Lower leg skin (tissue), 4 donors: ENCODE measurements around the gene DHX8. TPM values are rescaled to one million over a fixed set of nuclear protein-coding genes. Genes with fewer than 3 reads are reported as not detected.
"Not testable (repeated sequence)": the region's sequence is repeated elsewhere in the genome, so short reads cannot be mapped to it uniquely, and the experiment has no call there.

Experiments used
- DNase-seq, 2 donors: peaks; one replicate each; pipeline ENCODE4 v3.0.0-alpha.2; 2019; ENCODE audit warnings: low spot score in 2 of 2
- H3K4me3 ChIP-seq: fragments of 200-600 bp; sonication (generic); 2 replicates; pipeline ENCODE4 v1.5.1; 2017; ENCODE audit warnings: mild to moderate bottlenecking, low read depth; ENCODE audit not compliant: poor library complexity, severe bottlenecking
- CTCF ChIP-seq, 3 donors: fragments of 450-650 bp; IDR thresholded peaks; one replicate each; pipeline ENCODE4 v1.5.1; 2016; ENCODE audit warnings: antibody characterized with exemption in 3 of 3, mild to moderate bottlenecking in 3 of 3, moderate library complexity in 2 of 3
- POLR2A ChIP-seq, 2 donors: fragments of 450-650 bp; IDR thresholded peaks; one replicate each; pipeline ENCODE4 v1.6.1; 2016 to 2017; ENCODE audit warnings: antibody characterized with exemption in 2 of 2, mild to moderate bottlenecking in 1 of 2, moderate library complexity in 1 of 2
- WGBS, 2 donors: methylation state at CpG; one replicate each; pipeline ENCODE4 v1.1.5; 2018; 5-methylcytosine and 5-hydroxymethylcytosine counted together
- intact Hi-C: fragments of 100-400 bp; cut with DNase I; formaldehyde crosslinking; loops from one replicate; pipeline ENCODE4 v1.15.0; 2023; ENCODE audit warnings: low total_unique reads
- total RNA-seq, 4 donors: library from RNA; depleted of rRNA; stranded (reverse); fragments of >200 nt; gene quantifications; one replicate each; pipeline ENCODE4 v1.1.0, GENCODE V29; 2016

Gene DHX8
- total RNA-seq, 4 donors from 2014 or later, result 35.7 to 60.3 (median 44.0) TPM

- 45 to 49% methylated on average over 8 of the region's 8 CpGs for WGBS, 2 donors
- TF ChIP-seq POLR2A (IDR thresholded peaks at IDR 0.05) (no peak), CTCF (IDR thresholded peaks at IDR 0.05) (no peak)
- DNase-seq, result no peak
- no peak overlapping the region for H3K4me3 ChIP-seq
- intact Hi-C loops, result no loop called here
Measured at GRCh38 chr17:43449470-43450248, 34.1 kb upstream of the DHX8 start.

GRCh38 chr17:43450791-43451190 is 33.0 kb upstream of the DHX8 start:
- H3K4me3 ChIP-seq, DNase-seq, intact Hi-C loops: not testable (repeated sequence)
- WGBS, 2 donors, result 93 to 94% methylated on average over 20 of the region's 20 CpGs

GRCh38 chr17:43451741-43452140 is 32.0 kb upstream of the DHX8 start:
- H3K4me3 ChIP-seq, DNase-seq, intact Hi-C loops: not testable (repeated sequence)
- WGBS, 2 donors, result 89% methylated on average over 32 of the region's 32 CpGs; no CpG with 5 or more reads in 1 of the 2 donors

GRCh38 chr17:43453331-43453812 is 30.4 kb upstream of the DHX8 start:
- no peak overlapping the region for H3K4me3 ChIP-seq
- 64 to 70% methylated on average over 11 of the region's 11 CpGs for WGBS, 2 donors
- no peak for DNase-seq
- TF ChIP-seq POLR2A (IDR thresholded peaks at IDR 0.05) (no peak), CTCF (IDR thresholded peaks at IDR 0.05) (no peak)
- intact Hi-C loops, result no loop called here

- WGBS, 2 donors, result 71 to 76% methylated on average over 1 of the region's 1 CpG
- intact Hi-C loops, result no loop called here
- TF ChIP-seq CTCF (IDR thresholded peaks at IDR 0.05) (no peak), POLR2A (IDR thresholded peaks at IDR 0.05) (no peak)
- DNase-seq, result no peak
- no peak overlapping the region for H3K4me3 ChIP-seq
Measured at GRCh38 chr17:43454868-43455267, 28.9 kb upstream of the DHX8 start.

GRCh38 chr17:43456029-43456428 is 27.7 kb upstream of the DHX8 start:
- DNase-seq, result no peak
- H3K4me3 ChIP-seq, result no peak overlapping the region
- TF ChIP-seq CTCF (IDR thresholded peaks at IDR 0.05) (no peak), POLR2A (IDR thresholded peaks at IDR 0.05) (no peak)
- intact Hi-C loops, result no loop called here
- 98 to 99% methylated on average over 6 of the region's 6 CpGs for WGBS, 2 donors
